Vagina (tissue), 2 donors: Measurements from ENCODE around the gene C1R.

Source experiments
- POLR2A ChIP-seq, 2 donors: fragments of 450-650 bp; IDR thresholded peaks; one replicate each; pipeline ENCODE4 v1.6.1; 2017; ENCODE audit warnings: antibody characterized with exemption in 2 of 2, mild to moderate bottlenecking in 2 of 2, moderate library complexity in 2 of 2
- POLR2AphosphoS5 ChIP-seq, 2 donors: sonication (generic); formaldehyde crosslinking; IDR thresholded peaks; one replicate each; pipeline ENCODE4 v1.9.0; 2017; ENCODE audit warnings: antibody characterized with exemption in 2 of 2, mild to moderate bottlenecking in 2 of 2, low read depth in 1 of 2; ENCODE audit not compliant: insufficient read depth in 1 of 2
- TF ChIP-seq, protein P1 (sequence below), 3 experiments: fragments of 450-650 bp in 2 of 3; fragments of 200-600 bp in 1 of 3; sonication (generic) in 1 of 3; IDR thresholded peaks; one replicate each; pipeline ENCODE4 v1.5.1; 2017 to 2019; ENCODE audit warnings: antibody characterized with exemption in 3 of 3, mild to moderate bottlenecking in 2 of 3, moderate library complexity in 2 of 3

- TF ChIP-seq, protein P1, sequence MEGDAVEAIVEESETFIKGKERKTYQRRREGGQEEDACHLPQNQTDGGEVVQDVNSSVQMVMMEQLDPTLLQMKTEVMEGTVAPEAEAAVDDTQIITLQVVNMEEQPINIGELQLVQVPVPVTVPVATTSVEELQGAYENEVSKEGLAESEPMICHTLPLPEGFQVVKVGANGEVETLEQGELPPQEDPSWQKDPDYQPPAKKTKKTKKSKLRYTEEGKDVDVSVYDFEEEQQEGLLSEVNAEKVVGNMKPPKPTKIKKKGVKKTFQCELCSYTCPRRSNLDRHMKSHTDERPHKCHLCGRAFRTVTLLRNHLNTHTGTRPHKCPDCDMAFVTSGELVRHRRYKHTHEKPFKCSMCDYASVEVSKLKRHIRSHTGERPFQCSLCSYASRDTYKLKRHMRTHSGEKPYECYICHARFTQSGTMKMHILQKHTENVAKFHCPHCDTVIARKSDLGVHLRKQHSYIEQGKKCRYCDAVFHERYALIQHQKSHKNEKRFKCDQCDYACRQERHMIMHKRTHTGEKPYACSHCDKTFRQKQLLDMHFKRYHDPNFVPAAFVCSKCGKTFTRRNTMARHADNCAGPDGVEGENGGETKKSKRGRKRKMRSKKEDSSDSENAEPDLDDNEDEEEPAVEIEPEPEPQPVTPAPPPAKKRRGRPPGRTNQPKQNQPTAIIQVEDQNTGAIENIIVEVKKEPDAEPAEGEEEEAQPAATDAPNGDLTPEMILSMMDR (IDR thresholded peaks at IDR 0.05) = no peak
- TF ChIP-seq POLR2A (IDR thresholded peaks at IDR 0.05) (no peak), POLR2AphosphoS5 (IDR thresholded peaks at IDR 0.05; ENCODE audit: insufficient read depth in 1 of 2, low read depth in 1 of 2) (no peak)
These were observed 47.0 kb upstream of the C1R start for GRCh38 chr12:7139200-7139599.
